Keratinocyte (primary cell): ENCODE results near the gene C10orf67.

Experiments used
- CTCF ChIP-seq, 3 experiments: IDR thresholded peaks in 1 of 3; conservative IDR thresholded peaks in 1 of 3; optimal IDR thresholded peaks in 1 of 3; 2 replicates in 2 of 3; 3 replicates in 1 of 3; pipeline versions ENCODE3 to v1.5.1; 2011; ENCODE audit warnings: low read length in 3 of 3, mild to moderate bottlenecking in 3 of 3, moderate library complexity in 2 of 3, control low read depth in 1 of 3, inconsistent platforms in 1 of 3; ENCODE audit not compliant: insufficient read depth in 2 of 3; ENCODE audit errors: extremely low read depth in 1 of 3
- EZH2 ChIP-seq: IDR thresholded peaks from one replicate; pipeline ENCODE4 v1.6.1; 2012; ENCODE audit warnings: inconsistent platforms, mild to moderate bottlenecking, low read length, moderate library complexity

- TF ChIP-seq CTCF (optimal IDR thresholded peaks at IDR 0.05 in 1 of 3, IDR thresholded peaks at IDR 0.05 in 1 of 3, conservative IDR thresholded peaks at IDR 0.05 in 1 of 3; ENCODE audit: extremely low read depth in 1 of 3, insufficient read depth in 2 of 3, low read length in 3 of 3) (no peak), EZH2 (no peak)
Measured at GRCh38 chr10:23310404-23310803, 34.2 kb downstream of the C10orf67 start.
